GM12878 (cell line): ENCODE data around the gene TBC1D5.

Experiments
- EP300 ChIP-seq, 2 experiments: fragments of 150-350 bp in 1 of 2; IDR thresholded peaks; 2 replicates each; pipeline ENCODE4 v1.6.1; 2011 to 2012; ENCODE audit warnings: low read depth in 2 of 2, low read length in 2 of 2, borderline replicate concordance in 1 of 2, improper control_type of control experiment in 1 of 2, inconsistent platforms in 1 of 2; ENCODE audit not compliant: control insufficient read depth in 1 of 2
- FOXK2 ChIP-seq: fragments of 450-650 bp; IDR thresholded peaks from 2 replicates; pipeline ENCODE4 v1.6.1; 2017; ENCODE audit warnings: mild to moderate bottlenecking, moderate library complexity
- FOXM1 ChIP-seq: IDR thresholded peaks from 2 replicates; pipeline ENCODE4 v1.6.1; 2012; ENCODE audit warnings: low read depth, mild to moderate bottlenecking, inconsistent platforms, low read length, moderate library complexity
- GABPA ChIP-seq: IDR thresholded peaks from 2 replicates; pipeline ENCODE4 v1.6.1; 2014; ENCODE audit warnings: antibody characterized with exemption, low read depth, mild to moderate bottlenecking, inconsistent platforms
- ZNF384 ChIP-seq: IDR thresholded peaks from 2 replicates; pipeline ENCODE4 v1.6.1; 2012; ENCODE audit warnings: low read depth, mild to moderate bottlenecking, low read length, improper control_type of control experiment, borderline replicate concordance
- TF ChIP-seq, protein P1 (sequence below), 3 experiments: IDR thresholded peaks in 2 of 3; conservative IDR thresholded peaks in 1 of 3; 2 replicates each; pipeline ENCODE4 v1.5.1; 2011; ENCODE audit warnings: low read depth in 3 of 3, low read length in 3 of 3, mild to moderate bottlenecking in 3 of 3, control low read depth in 2 of 3, moderate library complexity in 2 of 3, inconsistent platforms in 1 of 3, mixed read lengths in 1 of 3; ENCODE audit not compliant: control insufficient read depth in 2 of 3, insufficient read depth in 1 of 3; ENCODE audit errors: extremely low read depth in 1 of 3

- TF ChIP-seq ZNF384 = no peak
- TF ChIP-seq, protein P1, sequence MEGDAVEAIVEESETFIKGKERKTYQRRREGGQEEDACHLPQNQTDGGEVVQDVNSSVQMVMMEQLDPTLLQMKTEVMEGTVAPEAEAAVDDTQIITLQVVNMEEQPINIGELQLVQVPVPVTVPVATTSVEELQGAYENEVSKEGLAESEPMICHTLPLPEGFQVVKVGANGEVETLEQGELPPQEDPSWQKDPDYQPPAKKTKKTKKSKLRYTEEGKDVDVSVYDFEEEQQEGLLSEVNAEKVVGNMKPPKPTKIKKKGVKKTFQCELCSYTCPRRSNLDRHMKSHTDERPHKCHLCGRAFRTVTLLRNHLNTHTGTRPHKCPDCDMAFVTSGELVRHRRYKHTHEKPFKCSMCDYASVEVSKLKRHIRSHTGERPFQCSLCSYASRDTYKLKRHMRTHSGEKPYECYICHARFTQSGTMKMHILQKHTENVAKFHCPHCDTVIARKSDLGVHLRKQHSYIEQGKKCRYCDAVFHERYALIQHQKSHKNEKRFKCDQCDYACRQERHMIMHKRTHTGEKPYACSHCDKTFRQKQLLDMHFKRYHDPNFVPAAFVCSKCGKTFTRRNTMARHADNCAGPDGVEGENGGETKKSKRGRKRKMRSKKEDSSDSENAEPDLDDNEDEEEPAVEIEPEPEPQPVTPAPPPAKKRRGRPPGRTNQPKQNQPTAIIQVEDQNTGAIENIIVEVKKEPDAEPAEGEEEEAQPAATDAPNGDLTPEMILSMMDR (IDR thresholded peaks at IDR 0.05 in 2 of 3, conservative IDR thresholded peaks at IDR 0.05 in 1 of 3; ENCODE audit: control insufficient read depth in 2 of 3, extremely low read depth in 1 of 3, insufficient read depth in 1 of 3, low read depth in 3 of 3, low read length in 3 of 3) = no peak
- no peak for TF ChIP-seq GABPA
- TF ChIP-seq EP300 (IDR thresholded peaks at IDR 0.05; ENCODE audit: borderline replicate concordance in 1 of 2, control insufficient read depth in 1 of 2, low read depth in 2 of 2, low read length in 2 of 2) = no peak
- TF ChIP-seq FOXM1 = no peak
- no peak for TF ChIP-seq FOXK2
These were observed 184.5 kb downstream of the TBC1D5 start for GRCh38 chr3:17557749-17558463.
